GM12872 (cell line): ENCODE results near the gene LETMD1.
A peak's percentile ranks its signal among the peaks of the same experiment; 100 is the strongest.

ENCODE experiments used
- TF ChIP-seq, protein P1 (sequence below): IDR thresholded peaks from 3 replicates; pipeline ENCODE4 v1.5.1; 2011; ENCODE audit warnings: low read depth, mild to moderate bottlenecking, low read length, moderate library complexity; ENCODE audit not compliant: insufficient read depth

The LETMD1 gene

GRCh38 chr12:51019927-51020326 lies 28.2 kb upstream of the LETMD1 start:
- TF ChIP-seq, protein P1, sequence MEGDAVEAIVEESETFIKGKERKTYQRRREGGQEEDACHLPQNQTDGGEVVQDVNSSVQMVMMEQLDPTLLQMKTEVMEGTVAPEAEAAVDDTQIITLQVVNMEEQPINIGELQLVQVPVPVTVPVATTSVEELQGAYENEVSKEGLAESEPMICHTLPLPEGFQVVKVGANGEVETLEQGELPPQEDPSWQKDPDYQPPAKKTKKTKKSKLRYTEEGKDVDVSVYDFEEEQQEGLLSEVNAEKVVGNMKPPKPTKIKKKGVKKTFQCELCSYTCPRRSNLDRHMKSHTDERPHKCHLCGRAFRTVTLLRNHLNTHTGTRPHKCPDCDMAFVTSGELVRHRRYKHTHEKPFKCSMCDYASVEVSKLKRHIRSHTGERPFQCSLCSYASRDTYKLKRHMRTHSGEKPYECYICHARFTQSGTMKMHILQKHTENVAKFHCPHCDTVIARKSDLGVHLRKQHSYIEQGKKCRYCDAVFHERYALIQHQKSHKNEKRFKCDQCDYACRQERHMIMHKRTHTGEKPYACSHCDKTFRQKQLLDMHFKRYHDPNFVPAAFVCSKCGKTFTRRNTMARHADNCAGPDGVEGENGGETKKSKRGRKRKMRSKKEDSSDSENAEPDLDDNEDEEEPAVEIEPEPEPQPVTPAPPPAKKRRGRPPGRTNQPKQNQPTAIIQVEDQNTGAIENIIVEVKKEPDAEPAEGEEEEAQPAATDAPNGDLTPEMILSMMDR: no peak

DNA sequence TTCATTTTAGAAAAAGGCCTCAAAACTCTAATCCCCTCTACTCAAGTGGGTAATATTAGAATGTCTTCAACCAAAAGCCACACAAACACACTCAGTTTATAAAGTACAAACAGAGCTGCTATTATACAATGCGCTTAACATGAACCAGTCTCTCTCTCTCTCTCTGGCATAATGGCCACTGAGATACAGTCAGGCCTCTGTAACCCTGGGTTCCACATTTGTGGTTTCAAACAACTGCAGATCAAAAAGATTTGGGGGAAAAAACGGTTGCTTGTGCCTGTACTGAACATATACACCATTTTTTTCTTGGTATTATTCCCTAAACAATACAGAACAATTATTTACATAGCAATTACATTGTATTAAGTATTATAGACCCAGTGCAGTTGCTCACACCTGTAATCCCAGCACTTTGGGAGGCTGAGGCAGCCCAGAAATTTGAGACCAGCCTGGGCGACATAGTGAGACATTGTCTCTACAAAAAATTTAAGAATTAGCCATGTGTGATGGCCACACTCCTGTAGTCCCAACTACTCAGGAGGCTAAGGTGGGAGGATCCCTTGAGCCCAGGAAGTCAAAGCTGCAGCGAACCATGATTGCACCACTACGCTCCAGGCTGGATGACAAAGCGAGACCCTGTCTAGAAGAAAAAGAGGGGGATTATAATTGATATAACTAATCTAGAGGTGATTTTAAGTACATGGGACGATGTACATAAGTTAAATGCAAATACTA lies 27.5 kb upstream of the LETMD1 start:
- TF ChIP-seq, protein P1: no peak

GRCh38 chr12:51021694-51022093 lies 26.4 kb upstream of the LETMD1 start:
- TF ChIP-seq, protein P1: no peak

DNA sequence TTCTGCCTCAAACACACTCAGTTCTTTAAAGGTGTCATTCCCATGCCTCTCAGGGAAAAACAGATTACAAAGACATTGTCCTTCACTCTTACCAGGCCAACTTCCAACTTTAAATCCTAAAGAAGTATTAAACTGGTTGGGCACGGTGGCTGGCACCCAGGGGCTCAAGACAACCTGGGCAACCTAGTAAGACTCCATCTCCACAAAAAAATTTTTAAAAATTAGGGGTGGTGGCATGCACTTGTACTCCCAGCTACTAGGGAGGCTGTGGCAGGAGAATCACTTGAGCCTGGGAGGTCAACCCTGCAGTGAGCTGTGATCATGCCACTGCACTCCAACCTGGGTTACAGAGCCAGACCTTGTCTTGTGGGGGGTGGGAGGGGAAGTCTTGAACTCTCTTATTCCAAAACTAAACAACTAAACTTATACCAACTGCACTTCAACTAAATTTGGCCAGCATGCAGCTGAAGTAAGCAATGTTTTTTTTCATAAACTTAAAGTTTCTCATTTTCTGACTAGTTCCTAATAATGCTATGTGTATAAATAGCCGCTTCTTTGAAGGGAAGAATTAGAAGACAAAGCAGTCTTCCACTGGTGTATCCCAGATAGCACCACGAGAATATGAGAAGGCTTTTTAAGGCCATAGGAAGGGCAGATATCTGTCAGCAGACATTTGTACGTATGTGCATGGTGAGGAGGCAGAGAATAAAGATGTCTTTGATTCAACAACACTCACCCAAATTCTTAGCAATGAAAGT lies 24.3 kb upstream of the LETMD1 start:
- TF ChIP-seq, protein P1: no peak

DNA sequence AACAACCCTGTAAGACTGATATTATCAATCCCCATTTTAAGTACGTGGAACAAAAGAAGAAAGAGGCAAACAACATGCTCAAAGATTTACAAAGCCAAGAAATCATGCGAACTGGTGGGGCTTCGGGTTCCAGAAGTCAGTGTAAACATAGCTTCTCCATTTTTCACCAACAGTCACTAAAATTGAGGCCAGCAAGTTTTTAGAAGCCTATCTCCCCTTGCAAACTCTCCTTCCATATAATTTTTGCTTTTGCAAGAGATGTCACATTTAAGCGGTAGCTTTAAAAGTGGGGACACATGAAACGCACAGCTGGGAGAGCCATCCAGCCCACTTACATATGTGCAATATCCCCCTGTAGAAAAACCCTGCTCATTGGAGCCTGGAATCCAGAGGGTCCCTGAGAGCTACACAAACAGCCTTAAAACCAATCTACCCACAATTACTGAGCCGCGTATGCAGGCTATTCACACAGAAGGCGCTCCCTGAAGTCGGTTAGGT lies 22.7 kb upstream of the LETMD1 start:
- TF ChIP-seq, protein P1: no peak

DNA sequence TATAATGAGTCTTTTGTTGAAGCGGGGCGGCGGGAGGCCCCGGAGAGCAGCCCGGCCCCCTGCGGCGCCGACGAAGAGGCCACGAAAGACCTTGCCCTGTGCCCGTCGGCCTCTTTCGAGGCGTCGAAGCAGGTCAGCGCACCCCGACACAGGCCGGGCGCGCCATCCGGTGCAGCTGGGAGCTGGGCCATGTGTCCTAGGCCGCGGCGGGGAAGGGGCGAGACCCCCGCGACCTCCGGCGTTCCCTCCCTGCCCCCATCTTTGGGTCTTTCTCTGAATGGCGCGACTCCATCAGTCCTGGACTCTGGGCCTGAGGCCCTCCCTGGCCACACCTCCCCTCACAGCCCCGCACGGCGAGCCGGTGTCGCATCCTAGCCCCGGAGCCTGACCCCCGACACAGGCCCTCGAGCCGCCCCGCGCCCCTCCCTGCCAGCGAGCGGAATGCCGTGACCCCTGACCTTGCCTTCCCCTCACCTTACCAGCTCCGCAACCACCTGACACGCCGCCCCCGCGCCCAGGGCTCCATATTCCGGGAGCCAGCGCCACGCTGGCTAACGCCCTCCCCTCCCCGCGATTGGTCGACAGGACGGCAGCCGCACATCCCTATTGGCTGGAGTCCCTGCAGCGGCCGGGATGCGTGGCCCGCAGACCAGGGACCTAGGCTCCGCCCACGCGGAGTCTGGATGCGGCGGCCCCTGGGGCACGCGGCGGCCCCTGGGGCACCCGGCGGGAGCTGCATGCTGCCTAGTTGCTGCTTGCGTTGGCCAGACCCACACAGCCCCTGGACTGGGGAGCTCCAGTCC lies 22.1 kb upstream of the LETMD1 start, which contains the start of gene SLC11A2:
TSS of gene SLC11A2 (minus strand) at position 549 of the 803 bp plus-strand sequence. CDS start 15,656 bp downstream, outside the sequence.
- TF ChIP-seq, protein P1: peak; percentile 26; the same call in 1 of the 3 replicates
